ENCODE results near the gene WARS2.

Gene WARS2

GRCh38 chr1:118982266-118982665, 158.2 kb downstream of the WARS2 start:
- DNase-seq: no peak

- no peak for DNase-seq
Observed at GRCh38 chr1:118981436-118981835, 159.0 kb downstream of the WARS2 start.

Data from left hindlimb (tissue), 1 donor.